Epidermal melanocyte (primary cell): ENCODE data around the gene RHBDF2.

Experiments used
- DNase-seq: peaks from one replicate; pipeline ENCODE4 v3.0.0; 2011; ENCODE audit warnings: low spot score; ENCODE audit not compliant: insufficient read length

RHBDF2 gene

DNA sequence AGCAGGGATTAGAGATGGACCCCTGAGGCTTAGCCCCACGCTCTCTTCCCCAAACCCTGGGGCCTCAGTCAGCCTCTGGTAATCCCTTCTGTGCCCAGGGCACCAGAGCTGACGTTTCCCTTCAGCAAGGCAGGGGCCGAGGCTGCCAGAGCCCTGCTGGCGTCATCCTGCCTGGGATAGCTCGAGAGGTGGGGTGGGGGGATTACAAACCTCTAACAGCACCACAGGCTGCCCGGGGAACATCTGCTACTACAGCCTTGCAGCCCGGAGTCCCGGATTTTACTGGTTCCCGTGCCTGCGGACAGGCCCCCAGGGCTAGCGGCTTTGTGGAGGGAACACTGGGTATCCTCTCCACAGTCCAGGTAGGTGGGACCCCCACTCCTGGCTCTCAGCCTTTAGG, 33.9 kb downstream of the RHBDF2 start, which contains the start of gene AANAT:
AANAT (plus strand) TSS at position 238 of the 400 bp plus-strand sequence. CDS start 1,144 bp downstream, outside the sequence.
- DNase-seq = no peak

DNA sequence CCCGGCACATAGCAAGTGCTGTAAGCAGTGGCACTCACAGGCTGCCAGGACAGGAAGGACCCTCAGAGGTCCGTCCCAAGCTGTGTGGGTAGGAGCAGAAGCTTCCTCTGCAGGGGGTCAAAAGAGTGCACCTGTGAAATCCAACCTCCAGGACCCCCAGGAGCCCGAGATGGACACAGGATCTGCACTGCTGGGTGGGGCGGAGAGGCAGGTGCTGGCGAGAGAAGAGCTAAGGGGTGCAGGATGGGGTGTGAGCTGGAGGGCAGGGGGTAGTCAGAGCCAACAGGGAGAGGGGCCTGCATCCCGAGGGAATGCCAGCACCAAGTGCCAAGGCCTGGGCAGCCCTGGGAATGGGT, 34.5 kb downstream of the RHBDF2 start:
- DNase-seq = no peak

DNA sequence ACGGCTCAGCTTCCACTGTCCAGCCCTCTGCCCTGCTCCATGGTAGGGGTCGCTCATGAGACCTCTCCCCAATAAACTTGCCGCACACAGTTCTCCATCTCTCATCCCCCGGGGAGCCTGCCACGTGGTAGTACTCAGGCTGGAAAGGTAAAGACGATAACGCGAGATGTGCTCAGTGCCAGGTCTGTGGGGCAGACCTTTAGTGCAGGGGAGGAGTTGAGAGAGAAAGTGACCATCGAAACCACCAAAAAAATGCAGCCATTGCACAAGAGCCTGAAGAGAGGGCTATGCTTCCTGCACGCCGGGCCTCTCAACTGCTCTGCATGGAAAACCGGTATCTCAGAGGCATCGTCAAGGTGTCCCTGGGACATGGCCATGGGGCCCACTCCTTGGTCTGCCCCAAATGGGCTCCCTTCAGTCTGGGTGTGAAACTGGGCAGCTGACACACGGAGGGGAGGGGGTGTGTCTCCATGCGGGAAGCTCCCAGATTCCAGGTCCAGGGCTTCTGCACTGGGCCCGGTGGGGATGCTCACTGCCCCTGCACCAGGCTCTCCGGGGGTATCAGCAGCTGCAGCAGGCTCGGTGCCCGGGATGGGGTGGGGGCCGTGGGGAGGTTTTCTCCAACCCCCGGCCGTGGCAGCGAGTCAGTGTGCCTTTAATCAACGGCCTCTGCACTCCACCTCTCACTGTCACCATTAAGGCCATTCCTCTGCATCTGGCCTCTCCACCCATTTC, 38.5 kb downstream of the RHBDF2 start:
- no peak for DNase-seq

DNA sequence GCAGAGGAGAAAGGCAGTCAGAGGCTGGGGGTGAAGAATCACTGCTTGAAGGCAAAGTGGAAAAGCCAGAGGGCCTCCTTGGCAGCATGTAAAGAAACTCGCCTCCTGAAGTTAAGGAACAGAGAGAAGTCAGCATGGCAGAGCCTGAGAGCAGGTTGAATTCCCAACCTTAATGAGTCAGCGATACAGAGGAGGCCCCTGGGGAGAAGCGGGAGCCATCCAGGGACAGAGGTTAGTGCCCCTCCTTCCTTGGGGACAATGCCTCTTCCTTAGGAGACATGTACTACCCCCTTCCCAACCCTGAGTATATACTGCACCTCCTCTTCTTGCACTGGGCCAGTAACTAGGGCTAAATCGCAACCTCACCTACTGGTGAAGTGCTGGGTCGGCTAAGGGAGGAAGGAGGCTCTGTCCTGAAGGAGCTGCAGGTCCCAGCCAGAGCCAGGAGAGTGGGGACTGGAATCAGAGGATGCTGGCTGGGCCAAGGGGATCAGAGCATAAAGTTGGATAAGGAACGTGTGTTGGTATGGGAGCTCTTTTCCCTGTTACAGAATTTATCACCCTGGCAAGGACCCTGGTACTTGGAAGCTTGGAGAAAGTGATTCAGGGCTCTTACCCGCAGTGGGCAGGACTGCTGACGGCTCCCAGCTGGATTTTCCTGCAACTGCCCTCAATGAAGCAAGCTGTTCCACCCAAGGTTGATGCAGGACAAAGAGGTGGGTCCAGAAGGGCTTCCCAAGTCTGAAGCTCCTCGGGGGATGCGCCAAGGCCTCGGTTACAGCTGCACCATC, 39.3 kb downstream of the RHBDF2 start:
- DNase-seq = peak; percentile 13

DNA sequence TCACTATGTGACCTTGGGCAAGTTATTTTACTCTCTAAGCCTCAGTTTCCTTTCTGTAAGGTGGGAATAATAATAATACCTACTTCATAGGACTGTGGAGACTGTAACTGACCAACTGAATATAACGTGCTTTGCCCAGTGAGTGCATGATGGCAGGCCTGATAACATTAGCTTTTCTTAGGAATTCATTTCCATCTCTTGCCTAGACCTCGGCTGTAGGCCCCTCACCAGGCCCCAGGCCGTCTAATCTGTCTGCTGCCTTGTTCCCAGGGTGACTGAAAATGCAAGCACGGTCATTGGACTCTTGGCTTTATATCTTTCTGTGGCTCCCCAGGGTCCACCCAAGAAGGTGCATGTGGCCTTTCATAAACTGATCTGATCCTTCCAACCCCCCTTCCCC, 41.5 kb downstream of the RHBDF2 start:
- no peak for DNase-seq

DNA sequence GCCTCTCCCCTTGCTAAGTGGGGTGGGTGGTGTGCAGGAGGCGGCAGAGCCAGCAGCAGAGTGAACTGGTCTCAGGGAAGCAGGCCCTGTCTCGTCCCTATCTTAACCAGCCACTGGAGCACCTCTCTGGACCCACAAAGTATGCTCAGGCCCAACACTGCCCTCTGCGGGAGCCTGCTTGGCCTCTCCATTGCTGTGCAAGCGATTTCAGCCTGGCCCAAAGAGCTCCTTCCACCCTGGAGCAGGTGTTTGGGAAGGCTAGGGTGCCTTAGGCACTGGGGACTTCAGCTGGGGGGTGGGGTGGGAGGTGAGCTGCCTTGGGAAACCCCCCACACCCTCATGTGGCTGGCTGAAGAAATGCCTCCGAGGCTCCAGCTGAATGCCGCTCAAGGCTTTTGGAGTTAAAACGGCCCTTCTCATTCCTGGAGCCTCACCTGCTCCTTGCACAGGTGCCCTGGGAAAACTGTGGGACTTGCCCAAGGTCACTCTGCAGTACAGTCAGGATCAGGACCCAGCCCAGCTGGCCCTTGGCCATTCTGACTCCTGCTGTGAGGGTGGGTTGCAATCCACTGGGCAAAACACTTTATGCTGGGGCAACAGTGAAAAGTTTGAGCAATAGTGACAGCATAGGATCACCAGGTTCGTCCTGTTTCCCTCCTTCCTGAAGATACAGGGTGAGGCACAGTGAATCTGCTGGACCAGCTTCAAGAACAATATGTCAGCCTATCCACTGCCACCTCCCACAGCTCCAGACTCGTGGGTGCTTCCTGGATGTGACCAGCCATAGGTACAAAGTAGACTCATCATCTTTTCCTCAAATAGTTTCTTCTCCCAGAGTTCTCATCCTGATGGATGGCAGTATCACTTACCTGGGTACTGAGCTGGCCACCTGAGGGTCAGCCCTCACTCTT, 42.4 kb downstream of the RHBDF2 start:
- no peak for DNase-seq

DNA sequence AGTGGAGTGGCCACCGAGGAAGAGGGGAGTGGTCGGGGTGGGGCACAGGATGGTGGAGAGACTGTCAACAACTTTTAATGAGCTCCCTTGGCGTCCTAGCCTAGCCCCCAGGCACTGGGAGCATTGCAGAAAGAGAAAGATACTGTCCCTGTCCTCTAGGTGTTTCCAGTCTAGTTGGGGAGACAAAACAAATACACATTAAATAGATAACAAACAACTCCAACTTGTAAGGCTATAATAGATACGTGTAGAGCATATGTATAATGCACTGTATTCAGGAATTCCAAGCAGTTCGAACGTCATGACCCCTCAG, 47.8 kb downstream of the RHBDF2 start:
- DNase-seq = no peak

DNA sequence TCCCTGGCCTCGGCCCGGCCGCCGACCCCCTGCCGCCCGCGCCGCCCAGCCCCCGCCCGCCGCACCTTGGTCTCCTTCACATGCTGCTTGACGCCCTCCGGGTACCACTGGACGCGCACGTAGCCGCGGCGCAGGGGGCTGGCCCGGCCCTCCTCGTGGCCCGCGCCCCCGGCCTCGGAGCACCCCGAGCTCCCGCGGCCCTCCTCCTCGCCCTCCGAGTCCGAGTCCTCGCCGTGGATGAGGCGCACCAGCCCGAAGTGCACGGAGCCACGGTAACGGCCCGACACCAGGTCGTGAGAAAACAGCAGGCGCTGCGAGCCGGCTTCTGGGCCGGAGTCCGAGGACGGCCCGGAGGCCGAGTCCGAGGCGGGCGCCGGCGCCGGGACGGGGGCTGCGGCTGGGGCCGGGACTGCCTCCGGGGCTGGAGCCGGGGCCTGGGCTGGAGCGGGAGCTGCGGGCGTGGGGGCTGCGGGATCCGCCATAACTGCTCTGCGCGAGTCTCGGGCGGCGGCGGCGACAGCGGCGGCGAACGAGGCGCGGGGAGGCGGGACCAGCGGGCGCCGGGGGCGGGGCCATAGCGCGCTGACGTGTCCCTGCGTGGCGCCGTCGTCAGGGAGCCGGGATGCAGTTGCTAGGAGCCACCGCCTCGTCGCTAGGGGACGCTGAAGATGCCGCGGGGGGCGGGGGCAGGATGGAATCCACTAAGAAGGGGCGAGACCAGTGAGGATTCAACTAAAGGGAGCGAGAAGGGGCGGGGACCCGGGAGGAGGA, 48.4 kb downstream of the RHBDF2 start, which contains the start of gene UBE2O:
UBE2O (minus strand) TSS at position 493 of the 771 bp plus-strand sequence; CDS start at position 482, 11 bp downstream.
- DNase-seq = peak; percentile 89

DNA sequence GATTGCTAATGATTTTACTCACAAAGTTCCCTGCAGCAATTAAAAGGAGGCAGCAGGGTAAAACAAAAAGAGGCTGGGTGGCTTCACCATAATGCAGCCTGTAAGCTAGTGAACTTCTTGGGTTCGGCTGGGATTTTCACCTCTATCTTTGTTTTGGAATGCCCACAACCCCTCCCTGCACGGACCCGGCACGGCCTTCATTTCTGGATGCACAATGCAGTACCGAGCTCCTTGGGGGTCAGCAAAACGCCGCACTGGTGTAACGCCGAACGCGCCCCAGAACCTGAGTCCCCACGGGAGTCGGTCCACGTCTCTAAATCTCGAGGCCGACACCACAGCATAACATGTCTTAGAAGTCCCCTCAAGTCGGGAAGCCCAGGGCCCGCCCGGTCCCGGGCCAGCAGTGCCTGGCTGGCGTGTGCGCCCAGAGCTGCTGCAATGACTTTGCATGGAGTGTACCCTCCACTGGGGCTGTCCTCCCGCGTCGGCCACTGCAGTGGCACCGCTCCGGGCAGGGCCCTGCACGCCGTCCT, 49.0 kb downstream of the RHBDF2 start:
- DNase-seq = no peak

DNA sequence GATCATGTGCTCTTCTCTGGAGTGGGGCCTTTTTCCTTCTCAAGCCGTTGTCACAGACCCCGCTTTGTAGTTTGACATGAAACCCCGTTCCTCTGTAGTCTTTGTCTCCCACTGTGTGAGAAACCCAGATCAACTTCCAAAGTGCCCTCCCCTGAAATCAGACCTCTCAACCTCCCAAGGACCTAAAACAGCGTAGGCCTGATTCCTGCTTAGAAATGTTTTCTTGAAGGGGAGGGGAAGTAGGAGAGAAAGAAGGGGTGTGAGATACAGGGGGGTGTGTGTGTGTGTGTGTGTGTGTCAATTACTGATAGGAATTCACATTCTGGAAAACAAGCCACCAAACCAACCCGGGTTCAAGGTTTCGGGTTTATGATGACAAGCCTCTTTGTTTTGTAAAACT, 49.7 kb downstream of the RHBDF2 start:
- no peak for DNase-seq

DNA sequence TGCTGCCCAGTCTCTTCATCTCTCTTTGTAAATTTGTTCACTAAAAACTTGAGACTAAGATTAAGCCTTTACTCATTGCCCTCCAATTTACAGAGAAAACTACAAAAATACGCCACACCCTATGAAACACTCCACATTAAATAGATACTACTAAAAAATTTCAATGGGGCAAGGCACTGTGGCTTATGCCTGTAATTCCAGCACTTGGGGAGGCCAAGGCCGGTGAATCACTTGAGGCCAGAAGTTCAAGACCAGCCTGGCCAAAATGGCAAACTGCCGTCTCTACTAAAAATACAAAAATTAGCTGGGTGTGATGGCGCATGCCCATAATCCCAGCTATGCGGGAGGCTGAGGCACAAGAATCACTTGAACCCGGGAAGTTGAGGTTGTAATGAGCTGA, 52.1 kb downstream of the RHBDF2 start:
- no peak for DNase-seq

DNA sequence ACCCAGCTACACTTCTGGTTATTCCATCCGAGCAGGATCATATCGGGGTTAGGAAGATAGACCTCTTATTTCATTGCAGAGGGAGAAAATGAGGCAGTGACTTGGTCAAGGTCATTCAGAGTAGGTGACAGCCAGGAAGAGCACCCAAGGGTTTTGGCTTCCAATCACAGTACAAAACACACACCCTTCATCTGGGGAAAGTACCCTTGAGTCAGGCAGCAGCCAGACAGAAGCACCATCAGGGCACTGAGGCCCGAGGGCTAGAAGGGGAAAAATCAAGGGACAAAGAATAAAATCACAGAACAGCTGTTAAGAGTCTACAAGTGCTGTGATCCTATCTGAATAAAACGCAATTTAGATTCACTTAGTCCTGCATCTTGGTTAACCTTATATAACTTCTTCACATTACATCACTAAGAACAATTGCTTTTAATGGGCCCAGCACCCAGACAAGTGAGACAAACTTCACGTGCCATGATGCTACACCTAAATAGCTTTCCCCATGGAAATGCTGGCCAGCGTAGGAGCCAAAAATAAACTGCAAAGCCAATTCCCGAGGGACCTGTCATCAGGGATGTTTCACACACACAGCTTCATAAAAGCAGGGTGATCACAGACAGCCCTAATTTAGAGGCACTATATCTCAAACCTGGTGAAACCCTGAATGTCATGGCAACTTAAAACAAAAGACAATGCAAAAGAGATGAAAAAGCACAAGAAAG, 53.1 kb downstream of the RHBDF2 start:
- DNase-seq = no peak

DNA sequence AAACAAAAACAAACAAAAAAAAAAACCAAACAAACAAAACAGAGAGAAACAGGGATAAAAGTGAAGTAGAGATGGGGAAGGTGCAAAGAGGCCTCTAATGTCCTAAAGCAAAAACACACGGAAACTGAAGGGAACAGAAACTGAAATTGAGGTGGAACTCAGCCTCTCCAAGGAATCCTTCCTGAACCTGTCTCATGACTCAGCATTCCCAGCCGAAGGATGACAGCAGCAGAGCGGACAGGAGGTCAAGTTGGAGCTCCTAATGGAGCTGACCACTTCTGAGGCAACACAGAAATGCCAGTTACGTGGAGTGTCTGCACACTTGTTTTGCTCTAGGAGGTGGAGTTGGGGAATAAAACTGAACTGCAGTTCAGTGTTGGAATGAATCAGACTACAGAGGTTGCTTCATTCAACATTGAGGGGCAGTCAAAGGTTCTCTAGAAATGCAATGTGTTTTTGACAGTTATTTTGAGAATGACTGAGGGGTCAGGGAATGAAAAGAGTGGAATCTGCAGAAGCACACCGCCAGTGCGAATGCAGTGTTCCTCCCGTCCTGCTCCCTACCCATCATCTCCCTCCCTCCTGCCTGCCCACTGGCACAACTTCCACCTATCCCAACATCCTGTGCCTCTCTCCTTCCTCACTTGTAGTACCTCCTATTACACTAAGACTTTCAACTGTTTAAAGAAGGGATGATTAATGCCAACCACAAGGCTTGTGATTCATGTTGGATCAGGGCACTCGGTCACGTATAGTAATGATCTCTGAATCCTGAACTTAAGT, 54.6 kb downstream of the RHBDF2 start:
- DNase-seq = no peak

DNA sequence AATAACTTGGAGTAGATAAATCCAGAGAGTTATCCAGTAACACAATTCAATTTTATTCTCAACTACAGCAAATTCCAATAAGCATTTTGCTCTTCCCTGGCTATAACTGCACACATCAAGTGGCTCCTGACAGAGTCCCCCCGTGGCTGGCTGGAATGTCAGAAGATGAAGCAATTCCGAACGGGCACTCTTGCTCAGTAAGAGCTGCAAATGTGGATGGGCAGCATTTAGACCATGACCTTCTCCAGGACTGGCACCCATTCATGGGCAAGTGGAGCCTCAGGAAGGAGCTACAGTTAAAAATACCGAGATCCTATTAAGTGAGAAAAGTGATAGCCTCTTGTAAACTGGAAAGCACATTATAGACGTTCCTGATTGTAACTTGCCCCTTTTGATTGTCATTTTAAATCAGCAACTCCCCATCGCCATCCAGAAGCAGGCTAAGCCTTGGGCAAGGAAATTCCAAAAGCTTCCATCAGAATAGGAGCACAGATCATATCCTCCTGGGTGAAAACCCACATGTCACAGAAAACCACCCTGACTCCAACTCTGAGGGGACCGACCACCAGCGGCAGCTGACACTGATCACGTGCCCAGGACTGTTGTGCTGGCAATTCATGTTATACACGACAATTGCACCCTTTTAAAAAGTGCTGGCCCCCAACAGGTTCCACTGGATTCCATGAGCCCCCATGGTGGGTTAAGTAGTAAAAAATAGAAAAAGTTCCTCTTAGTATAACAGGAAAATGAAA, 55.4 kb downstream of the RHBDF2 start:
- no peak for DNase-seq

DNA sequence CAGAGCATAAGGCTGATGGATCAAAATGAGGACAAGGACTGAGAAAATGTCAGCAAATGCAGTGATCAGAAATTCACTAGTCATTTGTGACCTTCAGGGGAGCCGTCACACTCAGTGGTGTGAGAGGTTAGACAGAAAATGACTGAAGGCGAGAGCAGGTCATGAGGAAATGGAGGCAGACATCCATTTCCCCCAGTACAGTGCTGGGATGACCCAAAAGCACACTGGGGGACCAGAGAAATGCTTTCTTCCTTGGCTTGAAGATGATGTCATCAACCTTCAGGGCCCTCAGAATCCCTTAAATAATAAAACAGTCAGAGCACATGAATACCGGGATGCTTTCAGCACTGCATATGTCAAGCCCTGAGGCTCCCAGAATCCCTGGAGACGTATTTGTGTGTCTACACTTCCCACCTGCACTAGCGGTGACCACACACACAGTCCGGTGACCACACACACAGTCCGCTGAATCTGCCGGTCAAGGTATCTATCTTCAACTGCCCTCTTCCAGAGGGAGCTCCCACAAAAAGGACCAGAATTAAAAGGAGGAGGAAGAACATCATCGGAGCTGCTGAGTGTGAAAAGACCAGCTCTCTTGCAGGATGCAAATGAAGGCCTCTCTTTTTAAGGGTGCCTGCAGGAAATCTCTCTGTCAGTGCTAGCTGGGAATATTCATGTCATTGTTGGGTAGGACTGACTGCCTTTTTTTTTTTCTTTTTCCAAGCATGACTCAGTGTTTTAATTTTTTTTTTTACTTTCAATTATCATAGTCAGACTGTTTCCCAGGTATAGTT, 56.5 kb downstream of the RHBDF2 start:
- DNase-seq = no peak

DNA sequence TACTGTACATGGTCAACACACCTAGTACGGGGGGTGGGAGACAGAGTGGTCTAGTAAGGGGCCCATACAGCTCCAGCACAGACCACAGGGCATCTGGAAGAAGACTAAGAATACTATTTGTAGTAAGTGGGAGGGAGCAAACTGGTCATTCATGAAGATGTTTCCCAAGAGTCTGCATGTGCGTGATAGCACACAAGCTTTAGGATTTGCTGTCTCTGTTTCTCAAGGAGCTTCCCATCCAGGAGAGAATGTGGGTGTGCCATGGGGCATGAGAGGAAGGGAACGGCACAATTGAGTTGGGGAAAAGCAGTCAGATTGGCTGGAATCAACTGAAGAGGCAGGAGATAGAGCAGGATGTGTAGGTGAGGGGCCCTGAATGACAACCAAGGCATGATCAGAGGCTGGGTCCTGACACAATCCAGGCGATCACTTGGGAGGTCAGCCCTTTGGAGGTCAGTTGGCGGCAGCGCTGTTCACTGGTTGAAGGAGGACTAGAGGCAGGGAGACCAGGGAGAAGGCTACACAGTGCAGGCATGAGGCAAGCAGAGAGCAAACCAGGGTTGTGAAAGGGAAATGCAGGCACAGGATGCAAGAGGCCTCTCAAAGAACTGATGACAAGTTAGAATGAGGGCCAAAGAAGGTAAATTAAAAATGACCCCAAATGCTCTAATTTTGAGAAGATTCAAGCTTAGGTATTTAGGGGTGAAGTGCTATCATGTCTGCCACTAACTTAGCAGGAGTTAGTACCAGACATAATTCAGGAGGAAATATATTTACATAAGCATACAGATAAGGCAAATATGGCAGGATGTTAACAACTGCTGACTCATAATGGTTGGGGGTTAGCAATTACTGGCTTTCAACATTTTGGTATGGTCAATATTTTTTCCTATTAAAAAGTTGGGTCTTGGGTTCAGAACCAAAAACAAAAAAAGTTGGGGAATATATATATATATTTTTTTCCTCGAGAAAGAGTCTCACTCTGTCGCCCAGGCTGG, 58.6 kb downstream of the RHBDF2 start:
- DNase-seq = no peak
